Stomach (tissue), 9 donors: Measurements from ENCODE around the gene FYN. TPM values are rescaled to one million over a fixed set of nuclear protein-coding genes. Genes with fewer than 3 reads are reported as not detected.
A peak's percentile ranks its signal among the peaks of the same experiment; 100 is the strongest.

Experiments used
- DNase-seq, 2 donors: peaks; one replicate each; pipeline versions ENCODE4 v3.0.0 to v3.0.0-alpha.2; 2013 to 2019
- H3K27ac ChIP-seq, 5 donors: fragments of 200-600 bp in 4 of 5; sonication (generic) in 4 of 5; one replicate each; pipeline ENCODE4 v1.5.1; 2013 to 2019; ENCODE audit warnings: mild to moderate bottlenecking in 1 of 5, moderate library complexity in 1 of 5
- H3K27me3 ChIP-seq, 3 donors: fragments of 200-600 bp; sonication (generic); one replicate each; pipeline ENCODE4 v1.5.1; 2017 to 2019; ENCODE audit warnings: mixed run types in 1 of 3
- H3K36me3 ChIP-seq, 4 donors: fragments of 200-600 bp; sonication (generic); 1 replicate in 3 of 4; 2 replicates in 1 of 4; pipeline ENCODE4 v1.5.1; 2016 to 2019
- H3K4me1 ChIP-seq, 4 donors: fragments of 200-600 bp; sonication (generic); one replicate each; pipeline ENCODE4 v1.5.1; 2016 to 2019
- H3K4me3 ChIP-seq, 4 donors: fragments of 200-600 bp; sonication (generic) in 3 of 4; one replicate each; pipeline ENCODE4 v1.5.1; 2016 to 2019; ENCODE audit warnings: mild to moderate bottlenecking in 1 of 4
- H3K9me3 ChIP-seq, 4 donors: fragments of 200-600 bp; sonication (generic); one replicate each; pipeline ENCODE4 v1.5.1; 2016 to 2019
- CTCF ChIP-seq, 7 experiments: fragments of 450-650 bp in 4 of 7; fragments of 200-600 bp in 3 of 7; sonication (generic) in 3 of 7; IDR thresholded peaks; one replicate each; pipeline ENCODE4 v1.5.1; 2016 to 2019; ENCODE audit warnings: antibody characterized with exemption in 7 of 7, control low read depth in 2 of 7, mild to moderate bottlenecking in 1 of 7
- EP300 ChIP-seq: sonication (generic); formaldehyde crosslinking; IDR thresholded peaks from one replicate; pipeline ENCODE4 v1.6.1; 2017; ENCODE audit warnings: antibody characterized with exemption
- POLR2A ChIP-seq, 4 donors: fragments of 450-650 bp; IDR thresholded peaks; one replicate each; pipeline ENCODE4 v1.6.1; 2016; ENCODE audit warnings: antibody characterized with exemption in 4 of 4, control low read depth in 2 of 4, mild to moderate bottlenecking in 1 of 4, moderate library complexity in 1 of 4
- POLR2AphosphoS5 ChIP-seq, 3 donors: sonication (generic); formaldehyde crosslinking; IDR thresholded peaks; one replicate each; pipeline ENCODE4 v1.6.1; 2016; ENCODE audit warnings: antibody characterized with exemption in 3 of 3
- WGBS, 5 donors: extraction: QIAGEN DNeasy Blood & Tissue Kit in 3 of 5; methylation state at CpG; one replicate each; pipeline versions ENCODE4 v1.1.5 to v1.1.7; 2013 to 2018; 5-methylcytosine and 5-hydroxymethylcytosine counted together
- intact Hi-C: fragments of 100-400 bp; cut with DNase I; formaldehyde crosslinking; loops from one replicate; pipeline ENCODE4 v1.15.1; 2023; ENCODE audit warnings: low total_unique reads
- polyA plus RNA-seq, 3 donors: library from polyadenylated mRNA; stranded (reverse); fragments of 200-250 nt; gene quantifications; one replicate each; pipeline ENCODE4 v1.2.3, GENCODE V29; 2013
- total RNA-seq, 5 donors: library from RNA; depleted of rRNA; stranded (reverse); fragments of >200 nt; gene quantifications; one replicate each; pipeline versions ENCODE4 v1.1.0 to v1.2.3, GENCODE V29; 2014 to 2016
- donor health status: healthy with polysubstance abuse.
- donor health status: Bipolar disorder and iron deficiency.
- donor health status: healthy.

FYN gene
- total and polyA plus RNA-seq, 8 donors = 8.4 to 146 (median 37.1) TPM

- TF ChIP-seq POLR2AphosphoS5 (IDR thresholded peaks at IDR 0.05) = no peak
- no peak for TF ChIP-seq EP300
- TF ChIP-seq CTCF (IDR thresholded peaks at IDR 0.05) = no peak
- TF ChIP-seq POLR2A (IDR thresholded peaks at IDR 0.05) = no peak
- WGBS, 5 donors = 72 to 79% (median 73%) methylated on average over 8 of the region's 8 CpGs
- peaks cover 29 to 90% (median 58%) of the 10 kb centered on the region in 4 donors for H3K4me1 ChIP-seq
Measured at GRCh38 chr6:111845441-111845871, 27.8 kb downstream of the FYN start.

GRCh38 chr6:111844921-111845320, 28.3 kb downstream of the FYN start:
- Histone ChIP-seq H3K4me1 (peaks cover 28 to 87% (median 56%) of the 10 kb centered on the region in 4 donors), H3K27ac (peak overlapping the region in 3 of 5 donors; percentile 5 to 68 (median 42)), H3K9me3 (no peaks in the 10 kb centered on the region), H3K36me3 (peaks cover 0 to 6% (median 0%) of the 10 kb centered on the region in 4 donors), H3K4me3 (no peak overlapping the region), H3K27me3 (no peaks in the 10 kb centered on the region)
- peak in 1 of 2 donors; percentile 43 for DNase-seq
- intact Hi-C loops = no loop called here
- TF ChIP-seq POLR2A (IDR thresholded peaks at IDR 0.05) (no peak), CTCF (IDR thresholded peaks at IDR 0.05) (no peak), EP300 (no peak), POLR2AphosphoS5 (IDR thresholded peaks at IDR 0.05) (no peak)
- 56 to 67% (median 58%) methylated on average over 2 of the region's 2 CpGs for WGBS, 5 donors

More at GRCh38 chr6:111845441-111845871, 27.8 kb downstream of the FYN start:
- DNase-seq = no peak
- H3K27me3 ChIP-seq = no peaks in the 10 kb centered on the region
- peak overlapping the region in 3 of 5 donors; percentile 5 to 68 (median 42) for H3K27ac ChIP-seq
- peaks cover 0 to 6% (median 0%) of the 10 kb centered on the region in 4 donors for H3K36me3 ChIP-seq
- intact Hi-C loops = no loop called here
- no peak overlapping the region for H3K4me3 ChIP-seq
- H3K9me3 ChIP-seq = no peaks in the 10 kb centered on the region

- Histone ChIP-seq H3K27me3 (no peaks in the 10 kb centered on the region), H3K4me1 (peaks cover 28 to 82% (median 53%) of the 10 kb centered on the region in 4 donors), H3K36me3 (peaks cover 0 to 6% (median 0%) of the 10 kb centered on the region in 4 donors), H3K4me3 (no peak overlapping the region), H3K9me3 (no peaks in the 10 kb centered on the region), H3K27ac (peak overlapping the region in 2 of 5 donors; percentile 42 to 68)
- WGBS, 5 donors = 59 to 65% (median 61%) methylated on average over 4 of the region's 4 CpGs
- DNase-seq = no peak
- no peak for TF ChIP-seq CTCF (IDR thresholded peaks at IDR 0.05)
- no peak for TF ChIP-seq POLR2AphosphoS5 (IDR thresholded peaks at IDR 0.05)
- no peak for TF ChIP-seq POLR2A (IDR thresholded peaks at IDR 0.05)
- TF ChIP-seq EP300 = no peak
- intact Hi-C loops = no loop called here
Measured at GRCh38 chr6:111844376-111844775, 28.9 kb downstream of the FYN start.

- no peaks in the 10 kb centered on the region for H3K27me3 ChIP-seq
- no peak for TF ChIP-seq CTCF (IDR thresholded peaks at IDR 0.05)
- no peak for TF ChIP-seq POLR2A (IDR thresholded peaks at IDR 0.05)
- TF ChIP-seq POLR2AphosphoS5 (IDR thresholded peaks at IDR 0.05) = no peak
- TF ChIP-seq EP300 = no peak
- peak in 1 of 2 donors; percentile 42 for DNase-seq
- H3K4me3 ChIP-seq = no peak overlapping the region
- intact Hi-C loops = no loop called here
- no peaks in the 10 kb centered on the region for H3K9me3 ChIP-seq
- H3K4me1 ChIP-seq = peaks cover 28 to 80% (median 55%) of the 10 kb centered on the region in 4 donors
- H3K27ac ChIP-seq = peak overlapping the region in 3 of 5 donors; percentile 42 to 68 (median 49)
- peaks cover 0 to 6% (median 0%) of the 10 kb centered on the region in 4 donors for H3K36me3 ChIP-seq
- WGBS, 5 donors = 68 to 87% (median 79%) methylated on average over 7 of the region's 7 CpGs
Measured at GRCh38 chr6:111843347-111844147, 29.7 kb downstream of the FYN start.
